RKO (cell line): ENCODE results near the gene TRDN.
"Not testable (repeated sequence)": the region's sequence is repeated elsewhere in the genome, so short reads cannot be mapped to it uniquely, and the experiment has no call there.

Experiments
- DNase-seq: peaks from one replicate; pipeline ENCODE4 v3.0.0-alpha.2; 2016; ENCODE audit warnings: low spot score

The TRDN gene

DNA sequence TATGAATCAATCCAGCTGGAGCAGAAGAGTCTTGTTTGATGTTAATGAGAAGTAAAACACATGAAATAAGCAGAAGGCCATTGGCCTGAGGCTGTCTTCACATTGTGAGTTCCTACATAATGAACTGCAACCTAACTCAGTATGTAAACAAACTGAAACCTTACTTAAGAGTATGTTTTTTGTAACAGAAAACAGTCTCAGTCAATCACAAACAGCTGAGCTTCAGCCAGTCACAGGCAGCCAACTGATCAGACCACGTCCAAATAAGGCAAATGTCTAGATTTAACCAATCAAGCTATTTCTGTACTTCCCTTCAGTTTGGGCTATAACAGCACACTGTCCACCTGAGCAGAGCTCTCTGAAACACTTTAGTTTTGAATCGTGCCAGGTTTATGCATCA, 234.7 kb downstream of the TRDN start:
- no peak for DNase-seq

DNA sequence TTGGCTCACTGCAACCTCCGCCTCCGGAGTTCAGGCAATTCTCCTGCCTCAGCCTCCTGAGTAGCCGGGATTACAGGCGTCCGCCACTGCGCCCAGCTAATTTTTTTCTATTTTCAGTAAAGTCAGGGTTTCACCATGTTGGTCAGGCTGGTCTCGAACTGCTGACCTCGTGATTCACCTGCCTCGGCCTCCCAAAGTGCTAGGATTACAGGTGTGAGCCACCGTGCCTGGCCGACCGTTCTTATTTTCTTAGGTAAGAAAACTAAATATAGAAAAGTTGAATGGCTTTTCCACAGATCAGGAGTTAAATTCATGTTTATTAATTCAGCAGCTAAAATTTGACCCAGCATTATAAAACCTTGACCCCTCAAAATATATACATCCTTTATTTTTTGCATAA, 238.7 kb downstream of the TRDN start:
- no peak for DNase-seq

DNA sequence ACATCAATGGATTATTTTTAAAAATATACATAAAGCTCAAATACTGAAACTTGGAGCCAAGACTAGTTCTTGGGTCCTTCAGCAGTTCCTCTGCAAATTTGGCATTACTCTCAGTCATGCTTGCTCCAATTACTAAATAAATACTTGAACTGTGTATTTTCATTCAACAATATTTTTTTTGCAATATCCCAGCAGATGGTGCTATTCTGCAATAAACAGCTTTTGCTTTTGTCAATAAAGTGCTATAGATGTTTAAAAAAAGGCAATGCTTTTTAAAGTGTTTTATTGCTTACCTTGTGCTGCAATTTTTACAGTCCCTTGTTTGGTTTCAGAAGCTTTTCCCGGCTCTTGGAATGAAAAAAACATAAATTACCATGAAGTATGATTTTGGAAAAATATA, 243.4 kb downstream of the TRDN start:
- peak; percentile 52 for DNase-seq

DNA sequence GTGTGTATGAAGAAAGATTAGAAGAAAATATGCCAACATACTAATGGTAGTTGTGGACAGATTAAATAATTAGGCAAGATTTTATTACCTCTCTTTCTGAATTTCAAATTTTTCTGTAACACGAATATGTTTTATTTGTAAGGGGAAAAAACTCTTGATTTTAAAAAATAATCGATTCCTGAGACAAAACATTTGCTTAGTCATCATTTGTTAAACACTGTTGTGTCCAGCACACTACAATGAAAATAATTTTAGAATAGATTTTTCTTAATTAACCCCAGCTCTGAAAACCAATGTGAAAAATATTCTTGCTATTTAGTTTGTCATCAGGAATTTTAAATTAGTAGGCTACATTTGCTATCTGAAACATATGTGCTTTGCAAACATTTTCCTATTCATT, 253.0 kb downstream of the TRDN start:
- no peak for DNase-seq

DNA sequence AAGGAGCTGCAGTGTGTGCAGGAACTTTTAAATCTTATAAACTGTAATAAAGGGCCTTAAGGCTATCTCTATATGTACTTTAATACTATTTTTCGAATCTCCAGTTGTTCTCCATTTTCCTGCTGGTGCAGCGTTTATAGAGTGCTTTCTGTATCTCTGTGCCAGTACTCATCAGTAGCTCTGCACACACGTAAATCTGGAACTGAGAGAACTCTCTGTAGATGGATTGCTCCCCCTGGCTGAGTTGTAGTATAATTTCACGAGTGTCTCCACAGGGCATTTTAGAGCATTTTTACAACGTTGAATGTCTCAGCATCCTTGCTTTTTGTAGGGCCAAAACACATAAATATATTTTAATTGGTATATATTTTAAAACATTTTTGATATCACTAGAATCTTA, 256.5 kb downstream of the TRDN start:
- DNase-seq, result peak; percentile 63

DNA sequence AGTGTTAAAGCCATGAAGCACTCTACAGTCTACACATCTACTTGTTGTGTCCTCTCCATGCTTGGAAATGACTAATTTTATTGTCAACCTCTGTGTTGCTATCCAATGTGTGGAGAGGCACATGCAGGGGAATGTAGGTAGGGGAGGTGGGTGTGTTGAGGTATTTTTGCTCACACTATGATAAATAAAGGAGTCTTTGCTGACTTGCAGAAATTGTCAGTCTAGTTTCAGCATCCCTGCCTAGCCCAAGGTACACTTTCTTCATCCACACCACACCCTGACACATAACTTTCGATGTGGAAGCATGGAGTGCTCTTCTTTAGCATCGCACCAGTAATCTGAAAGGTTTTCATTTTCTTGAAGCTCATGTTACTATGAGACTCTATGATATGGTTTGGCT, 264.0 kb downstream of the TRDN start:
- no peak for DNase-seq

DNA sequence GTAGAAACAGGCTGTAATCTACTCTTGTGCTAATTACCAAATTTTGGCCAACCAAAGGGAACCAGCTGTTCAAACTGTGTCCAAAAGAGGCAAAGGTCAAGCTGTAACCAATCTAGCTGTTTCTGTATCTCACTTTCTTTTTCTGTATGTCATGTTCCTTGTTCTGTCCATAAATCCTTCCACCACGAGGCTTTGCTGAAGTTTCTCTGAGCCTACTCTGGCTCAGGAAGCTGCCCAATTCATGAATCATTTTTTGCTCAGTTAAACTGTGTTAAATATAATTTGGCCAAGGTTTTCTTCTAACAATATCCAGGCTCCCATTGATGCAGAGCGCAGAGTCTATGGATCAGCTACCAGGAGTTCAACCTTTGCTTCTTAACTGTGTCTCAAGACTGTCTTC, 272.8 kb downstream of the TRDN start:
- no peak for DNase-seq

DNA sequence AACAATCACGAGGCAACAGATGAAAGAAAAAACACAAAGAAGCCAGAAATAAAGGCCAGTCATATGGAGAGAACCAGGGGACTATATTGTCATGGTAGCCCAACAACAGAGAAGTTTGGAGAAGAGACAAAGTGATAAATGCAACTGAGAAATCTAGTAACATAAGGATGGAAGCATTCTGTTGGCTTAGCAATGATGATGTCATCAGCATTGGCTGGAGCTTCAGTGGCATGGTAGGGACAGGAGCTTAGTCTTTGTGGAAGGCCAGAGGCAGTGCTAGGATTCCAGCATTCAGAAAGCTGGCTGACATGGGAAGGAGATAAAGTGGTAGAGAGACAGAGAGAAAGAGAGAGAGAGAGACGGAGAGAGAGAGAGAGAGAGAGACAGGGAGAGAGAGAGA, 276.4 kb downstream of the TRDN start:
- DNase-seq, result no peak

DNA sequence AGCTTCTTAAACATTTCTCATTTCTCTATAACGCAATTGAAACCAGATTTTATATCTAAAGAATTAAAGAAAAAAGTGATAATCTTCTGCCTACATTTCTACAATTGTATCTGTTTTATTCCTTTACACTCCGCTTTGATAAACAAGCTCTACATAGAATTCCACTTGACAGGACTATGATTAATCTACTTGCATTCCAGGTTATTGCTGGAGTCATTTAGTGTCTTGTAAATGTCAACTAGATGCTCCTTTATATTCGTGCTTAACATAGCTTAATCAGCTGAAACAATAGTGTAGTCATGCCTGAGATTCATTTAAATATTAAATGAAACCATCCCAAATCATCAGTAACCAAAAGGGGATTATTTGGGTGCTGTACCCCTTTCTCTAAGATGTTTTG, 284.0 kb downstream of the TRDN start:
- no peak for DNase-seq

DNA sequence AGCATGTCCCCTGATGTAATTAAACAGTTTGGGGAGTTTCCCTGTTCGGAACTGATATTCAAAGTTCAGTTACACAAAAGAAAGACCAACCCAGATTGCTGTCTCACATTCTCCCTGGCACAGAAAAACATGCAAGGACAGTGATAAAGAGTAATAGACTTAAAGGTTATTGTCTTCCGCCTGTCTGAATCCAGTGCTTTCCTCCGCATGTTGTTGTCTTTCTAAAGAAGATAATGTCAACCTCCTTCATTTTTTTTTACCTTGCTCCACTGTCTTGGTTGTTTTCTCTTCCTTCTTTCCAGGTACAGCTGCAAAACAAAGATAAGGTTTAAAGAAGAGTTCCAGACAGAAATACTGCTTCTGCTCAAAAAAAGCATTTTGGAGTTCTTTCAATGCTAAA, 284.5 kb downstream of the TRDN start:
- no peak for DNase-seq

DNA sequence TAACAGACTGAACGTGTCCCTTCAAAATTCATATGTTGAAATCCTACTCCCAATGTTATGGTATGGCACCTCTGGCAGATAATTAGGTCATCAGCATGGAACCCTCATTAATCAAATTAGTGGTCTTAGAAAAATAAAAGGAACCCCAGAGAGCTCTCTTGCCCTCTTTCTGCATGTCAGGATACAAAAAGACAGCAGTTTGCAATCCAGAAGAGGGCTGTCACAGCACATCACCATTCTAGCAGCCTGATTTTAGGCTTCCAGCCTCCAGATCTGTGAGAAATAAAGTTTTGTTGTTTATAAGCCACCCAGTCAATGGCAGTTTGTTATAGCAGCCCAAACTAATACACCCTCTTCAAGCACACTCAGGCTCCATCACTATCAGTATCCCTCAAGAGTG, 292.9 kb downstream of the TRDN start:
- no peak for DNase-seq

DNA sequence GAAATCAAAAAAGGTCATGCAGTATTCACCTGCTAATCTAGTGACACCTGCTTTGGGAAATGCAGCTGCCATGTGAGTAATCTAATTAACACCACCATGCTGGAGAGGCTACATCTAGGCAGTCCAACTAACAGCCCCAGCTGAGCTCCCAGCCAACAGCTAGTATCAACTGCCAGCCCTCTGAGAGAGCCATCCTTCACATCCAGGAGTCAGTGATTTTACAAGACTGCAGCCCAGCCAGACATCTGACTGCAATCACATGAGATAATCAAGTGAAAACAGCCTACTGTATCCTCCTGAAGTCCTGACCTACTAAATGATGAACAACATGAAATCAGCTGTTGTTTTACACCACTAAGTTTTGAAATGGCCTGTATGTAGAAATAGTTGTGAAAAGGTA, 298.4 kb downstream of the TRDN start:
- DNase-seq, result no peak

DNA sequence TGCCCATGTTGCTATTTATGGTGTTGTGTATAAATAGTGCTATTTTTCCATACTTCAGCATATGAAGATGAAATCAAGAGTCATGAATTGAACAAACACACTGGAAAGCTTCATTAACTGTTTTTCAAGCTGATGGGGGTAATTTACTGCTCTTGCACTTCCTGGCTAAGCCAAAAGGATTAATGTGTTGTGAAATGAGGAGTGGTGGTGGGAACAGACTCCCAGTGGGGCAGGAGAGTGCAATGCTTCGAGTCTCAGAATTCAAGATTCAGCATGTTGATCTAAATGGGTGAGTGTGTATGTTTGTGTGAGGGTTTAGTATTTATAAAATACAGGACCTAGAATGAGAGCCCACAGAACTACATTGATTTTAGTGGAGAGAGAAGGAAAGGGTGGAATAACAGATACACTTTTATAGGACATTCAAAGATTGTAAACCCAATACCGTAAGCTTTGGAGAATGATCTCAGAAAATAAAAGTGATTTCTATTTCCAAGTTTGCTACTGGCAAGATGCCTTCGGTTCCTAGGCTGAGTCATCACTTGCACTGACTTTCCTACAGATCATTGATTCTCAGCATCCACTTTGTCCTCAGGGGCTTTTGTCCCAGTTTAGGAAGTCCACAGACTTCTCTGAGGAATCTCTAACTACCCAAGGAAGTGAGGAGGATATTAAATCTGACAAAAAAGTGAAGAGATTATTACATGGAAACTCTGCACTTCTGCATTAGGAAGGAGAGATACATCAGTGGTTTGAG, 303.6 kb downstream of the TRDN start:
- no peak for DNase-seq

DNA sequence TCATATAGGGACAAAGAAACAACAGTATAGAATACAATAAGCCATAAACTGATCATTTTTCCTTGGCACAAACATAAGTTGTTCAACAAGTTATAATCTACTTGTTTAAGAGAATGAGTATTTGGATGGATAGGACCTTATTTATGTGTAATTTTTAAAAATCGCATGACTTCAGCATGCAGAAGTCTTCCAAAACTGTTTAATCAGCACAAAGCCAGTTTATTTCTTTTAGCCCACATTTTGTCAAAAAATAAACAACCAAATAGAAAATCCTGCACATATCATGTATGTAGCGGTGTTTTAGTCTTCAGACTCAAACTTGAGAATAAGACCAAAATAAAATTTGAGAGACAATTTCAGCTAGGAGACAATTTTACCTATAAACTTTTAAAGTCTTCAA, 304.7 kb downstream of the TRDN start:
- no peak for DNase-seq

DNA sequence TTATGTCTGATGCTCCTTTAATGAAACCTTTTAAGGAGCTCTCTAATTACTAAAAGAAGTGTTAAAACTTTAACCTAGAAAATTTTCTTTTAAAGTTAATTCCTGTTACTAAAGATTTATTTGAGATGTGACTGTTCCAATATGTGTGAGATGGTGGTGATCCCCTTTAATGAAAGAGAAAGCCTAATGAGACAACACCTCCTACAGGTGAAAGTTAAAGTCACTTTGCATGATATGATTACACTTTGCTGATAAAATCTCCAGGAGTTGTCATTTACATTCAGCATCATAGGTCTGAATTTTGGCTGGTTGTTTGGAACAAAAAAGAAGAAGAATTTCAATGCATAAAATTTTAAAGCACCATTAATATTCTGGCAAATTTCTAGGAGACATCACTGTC, 307.4 kb downstream of the TRDN start:
- DNase-seq, result no peak

DNA sequence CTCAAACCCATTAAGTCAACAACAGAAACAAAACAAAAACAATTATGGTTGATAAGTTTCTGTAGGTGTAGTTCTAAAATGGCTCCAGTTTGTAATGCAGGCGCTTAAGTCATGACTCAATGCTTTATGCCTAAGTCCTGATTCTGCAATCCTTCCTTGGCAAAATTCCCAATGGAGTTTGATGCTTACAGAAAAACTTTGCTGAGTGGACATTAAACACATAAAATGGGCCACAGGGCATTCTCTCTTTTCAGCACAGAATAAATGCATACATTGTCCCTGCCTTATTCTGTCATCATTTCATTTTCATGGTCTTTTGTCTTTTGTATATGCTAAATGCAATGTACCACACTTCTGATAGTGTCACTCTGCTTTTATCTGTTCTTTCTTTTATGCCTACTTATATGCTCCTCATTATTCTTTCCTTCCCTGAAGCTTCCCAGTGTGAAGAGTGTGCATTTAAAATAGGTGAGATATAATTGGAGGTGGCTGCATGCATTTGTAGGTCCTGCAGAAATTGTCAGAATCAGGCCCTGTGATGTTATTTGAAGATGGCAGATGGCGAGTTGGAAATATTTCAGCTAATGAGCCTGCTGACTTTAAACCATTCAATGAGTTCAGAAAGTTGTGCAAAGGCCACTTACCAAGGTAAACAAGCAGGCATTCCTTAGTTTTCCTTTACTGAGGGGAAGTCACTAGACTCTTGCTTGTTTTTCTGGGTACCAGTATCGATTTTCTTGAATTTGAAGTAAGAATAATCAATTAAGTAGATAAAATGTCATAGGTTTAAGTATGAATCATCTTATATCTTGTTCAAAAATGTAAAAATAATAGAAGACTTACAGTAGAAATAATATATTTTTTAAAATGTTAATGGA, 313.1 kb downstream of the TRDN start:
- DNase-seq, result peak; percentile 23

DNA sequence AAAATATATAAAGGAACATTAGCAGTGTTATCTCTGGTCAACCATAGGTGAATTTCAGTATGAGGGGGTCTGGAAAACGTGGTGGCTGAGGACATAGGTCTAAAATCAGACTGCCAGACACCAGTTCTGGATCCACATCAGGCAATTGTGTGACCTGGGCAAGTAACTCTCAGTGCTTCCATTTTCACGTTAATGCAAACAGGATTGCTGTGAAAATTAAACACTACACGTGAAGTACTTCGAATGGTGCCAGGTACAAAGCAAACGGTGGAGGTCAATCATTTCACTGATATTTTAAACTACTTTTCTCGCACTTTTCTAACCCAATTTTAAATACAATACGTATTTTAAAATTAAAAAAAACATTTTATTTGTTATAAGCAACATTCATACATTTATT, 315.7 kb downstream of the TRDN start:
- no peak for DNase-seq

DNA sequence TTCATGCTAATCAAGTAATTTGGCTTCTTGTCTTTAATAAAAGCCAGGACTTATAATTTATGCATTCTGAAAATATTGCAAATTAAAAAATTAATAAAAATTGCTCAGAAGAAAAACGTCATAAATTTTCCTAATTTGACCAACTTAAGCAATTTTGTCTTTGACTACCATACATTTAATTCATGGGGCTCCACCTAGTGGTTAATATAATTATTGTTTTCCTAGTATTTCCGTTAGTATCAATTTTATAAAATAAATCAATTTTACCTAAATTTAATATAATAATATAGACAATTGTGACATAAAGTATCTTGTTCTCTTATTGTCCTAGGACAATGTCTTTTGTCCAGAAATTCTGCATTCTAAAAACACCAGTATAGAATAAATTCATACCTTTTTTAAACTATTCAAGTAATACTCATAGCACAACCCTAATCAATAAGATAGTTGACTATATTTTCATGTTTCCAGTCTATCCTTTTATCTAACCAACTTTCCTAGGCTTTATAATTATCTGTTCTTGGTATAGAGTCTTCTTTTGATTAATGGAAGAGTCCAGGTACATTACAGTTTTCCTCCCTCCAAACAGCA, 319.9 kb downstream of the TRDN start:
- peak; percentile 33 for DNase-seq

DNA sequence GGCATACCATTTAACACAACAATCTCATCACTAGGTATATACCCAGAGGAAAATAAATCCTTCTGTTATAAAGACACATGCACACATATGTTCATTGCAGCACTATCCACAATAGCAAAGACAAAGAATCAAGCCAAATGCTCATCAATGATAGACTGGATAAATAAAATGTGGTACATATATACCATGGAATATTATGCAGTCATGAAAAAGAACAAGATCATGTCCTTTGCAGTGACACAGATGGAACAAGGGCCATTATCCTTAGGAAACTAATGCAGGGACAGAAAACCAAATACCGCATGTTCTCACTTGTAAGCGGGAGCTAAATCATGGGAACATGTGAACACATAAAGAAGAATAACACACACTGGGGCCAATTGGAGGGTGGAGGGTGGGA, 322.3 kb downstream of the TRDN start:
- not testable (repeated sequence) for DNase-seq

DNA sequence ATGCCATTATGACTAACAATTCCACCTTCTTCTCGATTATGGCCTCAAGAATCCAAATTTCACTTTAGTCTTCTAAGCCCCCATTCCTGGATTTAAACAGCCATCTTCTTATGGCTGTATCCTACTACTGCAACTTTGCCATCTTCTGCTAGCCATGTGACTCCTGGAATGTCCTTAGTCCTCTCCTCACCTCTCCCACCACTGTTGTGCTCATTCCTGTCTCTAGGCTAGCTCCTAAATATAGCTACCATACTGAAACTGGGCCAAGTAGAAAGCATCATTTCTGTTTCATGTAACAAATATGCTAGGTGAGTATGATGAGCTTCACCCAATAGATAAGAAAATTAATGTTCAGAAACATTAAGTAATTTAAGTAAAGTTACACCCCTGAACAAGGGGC, 327.6 kb downstream of the TRDN start:
- DNase-seq, result no peak

DNA sequence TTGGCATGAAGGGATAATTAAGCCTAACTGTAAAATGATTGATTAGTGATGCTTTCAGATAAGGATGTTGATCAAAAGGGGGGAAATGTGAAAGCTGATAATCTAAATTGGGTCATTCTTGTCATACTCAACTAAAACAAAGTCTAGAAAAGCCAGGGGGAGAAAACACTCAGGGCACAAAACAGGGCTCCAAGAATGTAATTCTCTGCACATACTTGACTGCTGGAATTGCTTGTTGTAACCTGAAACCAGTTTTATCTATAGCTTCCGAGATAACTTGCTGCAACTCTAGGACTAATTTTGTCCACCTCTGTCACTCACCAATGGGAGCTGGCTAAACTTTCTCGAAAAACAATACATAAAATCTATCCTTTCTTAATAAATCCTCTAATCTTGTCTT, 330.4 kb downstream of the TRDN start:
- no peak for DNase-seq

DNA sequence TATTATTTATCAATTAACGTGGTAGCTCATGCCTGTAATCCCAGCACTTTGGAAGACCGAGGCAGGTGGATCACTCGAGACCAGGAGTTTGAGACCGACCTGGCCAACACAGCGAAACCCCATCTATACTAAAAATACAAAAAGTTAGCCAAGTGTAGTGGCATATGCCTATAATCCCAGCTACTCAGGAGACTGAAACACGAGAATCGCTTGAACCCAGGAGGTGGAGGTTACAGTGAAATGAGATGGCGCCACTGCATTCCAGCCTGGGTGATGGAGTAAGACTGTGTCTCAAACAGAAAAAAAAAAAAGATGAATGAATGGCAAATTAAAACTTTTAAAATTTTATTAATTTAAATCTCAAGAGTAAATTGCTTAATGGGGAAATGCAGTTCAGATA, 341.1 kb downstream of the TRDN start:
- no peak for DNase-seq

DNA sequence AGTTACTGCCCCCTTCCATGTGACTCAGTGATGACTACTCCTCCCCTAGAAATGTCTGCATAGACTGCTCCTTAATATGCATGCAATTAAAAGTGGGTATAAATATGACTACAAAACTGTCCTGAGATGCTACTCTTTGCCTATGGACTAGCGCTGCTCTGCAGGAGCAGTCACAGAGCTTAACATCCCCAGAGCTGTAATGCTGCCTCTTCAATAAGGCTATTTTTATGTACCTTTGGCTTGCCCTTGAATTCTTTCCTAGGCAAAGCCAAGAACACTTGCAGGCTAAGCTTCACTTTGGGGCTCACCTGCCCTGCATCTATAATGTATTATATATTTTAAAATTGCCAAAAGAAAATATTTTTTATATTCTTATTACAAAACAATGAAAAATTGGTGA, 341.6 kb downstream of the TRDN start:
- no peak for DNase-seq
